ENCODE measurements around the gene MBP. TPM values are rescaled to one million over a fixed set of nuclear protein-coding genes. Genes with fewer than 3 reads are reported as not detected.

Gene MBP
- total RNA-seq, 1 donor from 2014 or later, result 22.4 TPM

- H3K36me3 ChIP-seq (ENCODE audit: control insufficient read depth in 3 of 3, insufficient read depth in 3 of 3, low read length in 3 of 3), result peaks cover 0 to 12% (median 4%) of the 10 kb centered on the region in 3 donors
- H3K9ac ChIP-seq (ENCODE audit: low read depth in 1 of 3, low read length in 3 of 3), result no peak overlapping the region
- peak overlapping the region; percentile 38 for H3K27ac ChIP-seq (ENCODE audit: low read depth, low read length)
- no peaks in the 10 kb centered on the region for H3K27me3 ChIP-seq (ENCODE audit: control insufficient read depth in 3 of 3, insufficient read depth in 3 of 3, low read length in 3 of 3)
- no peak overlapping the region for H3K4me3 ChIP-seq (ENCODE audit: low read length in 3 of 3)
- H3K9me3 ChIP-seq (ENCODE audit: control insufficient read depth in 3 of 3, low read length in 3 of 3), result no peaks in the 10 kb centered on the region
- H3K4me1 ChIP-seq (ENCODE audit: control insufficient read depth in 3 of 3, insufficient read depth in 3 of 3, low read length in 3 of 3), result peaks cover 6 to 38% (median 9%) of the 10 kb centered on the region in 3 donors
Observed at GRCh38 chr18:77006305-77007175, 126.0 kb downstream of the MBP start.

GRCh38 chr18:77005651-77006195 is 126.9 kb downstream of the MBP start:
- peaks cover 6 to 38% (median 9%) of the 10 kb centered on the region in 3 donors for H3K4me1 ChIP-seq (ENCODE audit: control insufficient read depth in 3 of 3, insufficient read depth in 3 of 3, low read length in 3 of 3)

GRCh38 chr18:77004555-77005380 is 127.8 kb downstream of the MBP start:
- peaks cover 0 to 12% (median 2%) of the 10 kb centered on the region in 3 donors for H3K36me3 ChIP-seq (ENCODE audit: control insufficient read depth in 3 of 3, insufficient read depth in 3 of 3, low read length in 3 of 3)
- H3K27me3 ChIP-seq (ENCODE audit: control insufficient read depth in 3 of 3, insufficient read depth in 3 of 3, low read length in 3 of 3), result no peaks in the 10 kb centered on the region
- H3K4me3 ChIP-seq (ENCODE audit: low read length in 3 of 3), result no peak overlapping the region
- H3K4me1 ChIP-seq (ENCODE audit: control insufficient read depth in 3 of 3, insufficient read depth in 3 of 3, low read length in 3 of 3), result peaks cover 6 to 38% (median 9%) of the 10 kb centered on the region in 3 donors
- H3K9ac ChIP-seq (ENCODE audit: low read depth in 1 of 3, low read length in 3 of 3), result no peak overlapping the region
- H3K27ac ChIP-seq (ENCODE audit: low read depth, low read length), result no peak overlapping the region
- no peaks in the 10 kb centered on the region for H3K9me3 ChIP-seq (ENCODE audit: control insufficient read depth in 3 of 3, low read length in 3 of 3)

More at GRCh38 chr18:77005651-77006195, 126.9 kb downstream of the MBP start:
- Histone ChIP-seq H3K4me3 (ENCODE audit: low read length in 3 of 3) (no peak overlapping the region), H3K36me3 (ENCODE audit: control insufficient read depth in 3 of 3, insufficient read depth in 3 of 3, low read length in 3 of 3) (peaks cover 0 to 12% (median 2%) of the 10 kb centered on the region in 3 donors), H3K9me3 (ENCODE audit: control insufficient read depth in 3 of 3, low read length in 3 of 3) (no peaks in the 10 kb centered on the region), H3K27me3 (ENCODE audit: control insufficient read depth in 3 of 3, insufficient read depth in 3 of 3, low read length in 3 of 3) (no peaks in the 10 kb centered on the region), H3K9ac (ENCODE audit: low read depth in 1 of 3, low read length in 3 of 3) (no peak overlapping the region), H3K27ac (ENCODE audit: low read depth, low read length) (no peak overlapping the region)

- Histone ChIP-seq H3K4me3 (ENCODE audit: low read length in 3 of 3) (no peak overlapping the region), H3K9ac (ENCODE audit: low read depth in 1 of 3, low read length in 3 of 3) (no peak overlapping the region), H3K9me3 (ENCODE audit: control insufficient read depth in 3 of 3, low read length in 3 of 3) (no peaks in the 10 kb centered on the region), H3K36me3 (ENCODE audit: control insufficient read depth in 3 of 3, insufficient read depth in 3 of 3, low read length in 3 of 3) (peaks cover 0 to 10% (median 0%) of the 10 kb centered on the region in 3 donors), H3K4me1 (ENCODE audit: control insufficient read depth in 3 of 3, insufficient read depth in 3 of 3, low read length in 3 of 3) (peaks cover 6 to 38% (median 9%) of the 10 kb centered on the region in 3 donors), H3K27me3 (ENCODE audit: control insufficient read depth in 3 of 3, insufficient read depth in 3 of 3, low read length in 3 of 3) (no peaks in the 10 kb centered on the region), H3K27ac (ENCODE audit: low read depth, low read length) (no peak overlapping the region)
Observed at GRCh38 chr18:77003316-77003715, 129.3 kb downstream of the MBP start.

- Histone ChIP-seq H3K27ac (ENCODE audit: low read depth, low read length) (no peak overlapping the region), H3K36me3 (ENCODE audit: control insufficient read depth in 3 of 3, insufficient read depth in 3 of 3, low read length in 3 of 3) (peaks cover 0 to 10% (median 0%) of the 10 kb centered on the region in 3 donors), H3K9me3 (ENCODE audit: control insufficient read depth in 3 of 3, low read length in 3 of 3) (no peaks in the 10 kb centered on the region), H3K4me1 (ENCODE audit: control insufficient read depth in 3 of 3, insufficient read depth in 3 of 3, low read length in 3 of 3) (peaks cover 5 to 29% (median 7%) of the 10 kb centered on the region in 3 donors), H3K4me3 (ENCODE audit: low read length in 3 of 3) (no peak overlapping the region), H3K9ac (ENCODE audit: low read depth in 1 of 3, low read length in 3 of 3) (peak overlapping the region in 1 of 3 donors; percentile 40), H3K27me3 (ENCODE audit: control insufficient read depth in 3 of 3, insufficient read depth in 3 of 3, low read length in 3 of 3) (no peaks in the 10 kb centered on the region)
Observed at GRCh38 chr18:77002496-77002895, 130.1 kb downstream of the MBP start.

- Histone ChIP-seq H3K4me1 (ENCODE audit: control insufficient read depth in 3 of 3, insufficient read depth in 3 of 3, low read length in 3 of 3) (peaks cover 3 to 25% (median 7%) of the 10 kb centered on the region in 3 donors), H3K4me3 (ENCODE audit: low read length in 3 of 3) (no peak overlapping the region), H3K27ac (ENCODE audit: low read depth, low read length) (no peak overlapping the region), H3K27me3 (ENCODE audit: control insufficient read depth in 3 of 3, insufficient read depth in 3 of 3, low read length in 3 of 3) (no peaks in the 10 kb centered on the region), H3K9me3 (ENCODE audit: control insufficient read depth in 3 of 3, low read length in 3 of 3) (no peaks in the 10 kb centered on the region), H3K36me3 (ENCODE audit: control insufficient read depth in 3 of 3, insufficient read depth in 3 of 3, low read length in 3 of 3) (peaks cover 0 to 10% (median 0%) of the 10 kb centered on the region in 3 donors), H3K9ac (ENCODE audit: low read depth in 1 of 3, low read length in 3 of 3) (no peak overlapping the region)
Observed at GRCh38 chr18:77001979-77002378, 130.6 kb downstream of the MBP start.

GRCh38 chr18:77001041-77001440 is 131.5 kb downstream of the MBP start:
- H3K27ac ChIP-seq (ENCODE audit: low read depth, low read length), result no peak overlapping the region
- no peaks in the 10 kb centered on the region for H3K27me3 ChIP-seq (ENCODE audit: control insufficient read depth in 3 of 3, insufficient read depth in 3 of 3, low read length in 3 of 3)
- H3K9me3 ChIP-seq (ENCODE audit: control insufficient read depth in 3 of 3, low read length in 3 of 3), result no peaks in the 10 kb centered on the region
- peaks cover 0 to 16% (median 7%) of the 10 kb centered on the region in 3 donors for H3K4me1 ChIP-seq (ENCODE audit: control insufficient read depth in 3 of 3, insufficient read depth in 3 of 3, low read length in 3 of 3)
- H3K9ac ChIP-seq (ENCODE audit: low read depth in 1 of 3, low read length in 3 of 3), result no peak overlapping the region
- no peak overlapping the region for H3K4me3 ChIP-seq (ENCODE audit: low read length in 3 of 3)
- H3K36me3 ChIP-seq (ENCODE audit: control insufficient read depth in 3 of 3, insufficient read depth in 3 of 3, low read length in 3 of 3), result peaks cover 0 to 10% (median 0%) of the 10 kb centered on the region in 3 donors

GRCh38 chr18:77000527-77000926 is 132.1 kb downstream of the MBP start:
- Histone ChIP-seq H3K27me3 (ENCODE audit: control insufficient read depth in 3 of 3, insufficient read depth in 3 of 3, low read length in 3 of 3) (no peaks in the 10 kb centered on the region), H3K27ac (ENCODE audit: low read depth, low read length) (no peak overlapping the region), H3K9ac (ENCODE audit: low read depth in 1 of 3, low read length in 3 of 3) (peak overlapping the region in 1 of 3 donors; percentile 33), H3K9me3 (ENCODE audit: control insufficient read depth in 3 of 3, low read length in 3 of 3) (no peaks in the 10 kb centered on the region), H3K36me3 (ENCODE audit: control insufficient read depth in 3 of 3, insufficient read depth in 3 of 3, low read length in 3 of 3) (peaks cover 0 to 5% (median 0%) of the 10 kb centered on the region in 3 donors), H3K4me3 (ENCODE audit: low read length in 3 of 3) (peak overlapping the region in 1 of 3 donors; percentile 52), H3K4me1 (ENCODE audit: control insufficient read depth in 3 of 3, insufficient read depth in 3 of 3, low read length in 3 of 3) (peaks cover 0 to 11% (median 7%) of the 10 kb centered on the region in 3 donors)

- no peak overlapping the region for H3K27ac ChIP-seq (ENCODE audit: low read depth, low read length)
- H3K4me1 ChIP-seq (ENCODE audit: control insufficient read depth in 3 of 3, insufficient read depth in 3 of 3, low read length in 3 of 3), result peaks cover 0 to 7% (median 7%) of the 10 kb centered on the region in 3 donors
- H3K9me3 ChIP-seq (ENCODE audit: control insufficient read depth in 3 of 3, low read length in 3 of 3), result no peaks in the 10 kb centered on the region
- no peak overlapping the region for H3K4me3 ChIP-seq (ENCODE audit: low read length in 3 of 3)
- H3K36me3 ChIP-seq (ENCODE audit: control insufficient read depth in 3 of 3, insufficient read depth in 3 of 3, low read length in 3 of 3), result no peaks in the 10 kb centered on the region
- no peak overlapping the region for H3K9ac ChIP-seq (ENCODE audit: low read depth in 1 of 3, low read length in 3 of 3)
- no peaks in the 10 kb centered on the region for H3K27me3 ChIP-seq (ENCODE audit: control insufficient read depth in 3 of 3, insufficient read depth in 3 of 3, low read length in 3 of 3)
Observed at GRCh38 chr18:76999077-76999476, 133.5 kb downstream of the MBP start.

All from skeletal muscle tissue (tissue), 4 donors.